H1 (cell line): ENCODE results near the gene SEMA3F. TPM values are rescaled to one million over a fixed set of nuclear protein-coding genes. Genes with fewer than 3 reads are reported as not detected.

Experiments
- CTCF ChIA-PET: fragments of 300-600 bp; sonication (Branson Sonifier 250); formaldehyde crosslinking; loops from one replicate; lab custom pipeline; 2021; ENCODE audit not compliant: partially characterized antibody; lab: Charles Lee
- POLR2A ChIA-PET: fragments of 300-600 bp; sonication (Branson Sonifier 250); formaldehyde crosslinking; loops from one replicate; lab custom pipeline; 2021; ENCODE audit warnings: inconsistent platforms; ENCODE audit not compliant: partially characterized antibody; lab: Charles Lee
- DNase-seq, 2 experiments: peaks; one replicate each; pipeline versions ENCODE4 v3.0.0 to v3.0.0-alpha.2; 2010 to 2022; ENCODE audit warnings: low spot score in 2 of 2, low read depth in 1 of 2, mixed read lengths in 1 of 2
- FAIRE-seq: peaks from 2 replicates; lab custom pipeline; 2011; peaks lifted over from hg19 to GRCh38; lab: Jason Lieb, UNC
- H2AFZ ChIP-seq: 2 replicates; pipeline ENCODE4 v1.8.1; 2012; ENCODE audit warnings: low read length, inconsistent platforms
- H2AK5ac ChIP-seq: 2 replicates; pipeline ENCODE4 v1.6.1; 2013; ENCODE audit warnings: low read depth, low read length
- H2BK120ac ChIP-seq: replicated peaks from 2 replicates; pipeline ENCODE3; 2013; ENCODE audit warnings: low read depth, low read length, inconsistent platforms
- H2BK12ac ChIP-seq: 2 replicates; pipeline ENCODE4 v1.6.1; 2013; ENCODE audit warnings: low read depth, low read length
- H2BK15ac ChIP-seq: 2 replicates; pipeline ENCODE4 v1.6.1; 2013; ENCODE audit warnings: low read length
- H2BK20ac ChIP-seq: 2 replicates; pipeline ENCODE4 v1.6.1; 2013; ENCODE audit warnings: low read length
- H2BK5ac ChIP-seq: 2 replicates; pipeline ENCODE4 v1.6.1; 2013; ENCODE audit warnings: low read depth, low read length
- H3K14ac ChIP-seq: 2 replicates; pipeline ENCODE4 v1.6.1; 2013; ENCODE audit warnings: inconsistent platforms; ENCODE audit not compliant: insufficient read length
- H3K18ac ChIP-seq: 2 replicates; pipeline ENCODE4 v1.6.1; 2013; ENCODE audit warnings: low read length; ENCODE audit errors: extremely low read depth
- H3K23ac ChIP-seq: 2 replicates; pipeline ENCODE4 v1.6.1; 2013; ENCODE audit warnings: inconsistent platforms; ENCODE audit not compliant: insufficient read length
- H3K23me2 ChIP-seq: 2 replicates; pipeline ENCODE4 v1.6.1; 2013; ENCODE audit warnings: low read depth, low read length
- H3K27ac ChIP-seq: 2 replicates; pipeline ENCODE4 v1.6.1; 2011; ENCODE audit warnings: low read depth, low read length, inconsistent platforms
- H3K27me3 ChIP-seq, 4 experiments: replicated peaks in 1 of 4; 1 replicate in 1 of 4; 2 replicates in 3 of 4; pipeline versions ENCODE4 v1.6.1 to v1.8.1; 2011 to 2013; ENCODE audit warnings: low read length in 3 of 4, mild to moderate bottlenecking in 3 of 4, inconsistent platforms in 2 of 4, mixed read lengths in 2 of 4, moderate library complexity in 1 of 4; ENCODE audit not compliant: control insufficient read depth in 3 of 4, insufficient read depth in 3 of 4; ENCODE audit errors: extremely low read depth in 1 of 4
- H3K36me3 ChIP-seq, 4 experiments: 2 replicates each; pipeline versions ENCODE4 v1.6.1 to v1.8.1; 2011 to 2013; ENCODE audit warnings: mild to moderate bottlenecking in 4 of 4, low read length in 3 of 4, moderate library complexity in 2 of 4, control low read depth in 1 of 4, inconsistent platforms in 1 of 4; ENCODE audit not compliant: insufficient read depth in 4 of 4, control insufficient read depth in 2 of 4
- H3K4ac ChIP-seq: replicated peaks from 2 replicates; pipeline ENCODE3; 2013; ENCODE audit warnings: low read length, low read depth, mixed read lengths, inconsistent platforms; ENCODE audit not compliant: insufficient read length
- H3K4me1 ChIP-seq, 4 experiments: replicated peaks in 1 of 4; 1 replicate in 1 of 4; 2 replicates in 3 of 4; pipeline versions ENCODE4 v1.6.1 to v1.8.1; 2011 to 2013; ENCODE audit warnings: low read length in 3 of 4, inconsistent platforms in 2 of 4, mixed read lengths in 1 of 4; ENCODE audit not compliant: insufficient read depth in 4 of 4, control insufficient read depth in 3 of 4
- H3K4me2 ChIP-seq, 2 experiments: 2 replicates each; pipeline versions ENCODE4 v1.6.1 to v1.8.1; 2011 to 2013; ENCODE audit warnings: low read depth in 2 of 2, low read length in 2 of 2, control low read depth in 1 of 2, inconsistent platforms in 1 of 2, mild to moderate bottlenecking in 1 of 2; ENCODE audit not compliant: insufficient read depth in 1 of 2
- H3K4me3 ChIP-seq, 4 experiments: fragments of 200-600, 300-600 bp in 1 of 4; sonication (generic), shearing (Covaris generic), sonication (Bioruptor Twin) in 1 of 4; 2 replicates each; pipeline versions ENCODE4 v1.5.1 to v1.8.1; 2011 to 2016; ENCODE audit warnings: low read length in 4 of 4, low read depth in 3 of 4, control low read depth in 2 of 4, inconsistent platforms in 2 of 4, mild to moderate bottlenecking in 2 of 4, mixed read lengths in 1 of 4, moderate library complexity in 1 of 4; ENCODE audit not compliant: insufficient read depth in 2 of 4; ENCODE audit errors: extremely low read depth in 1 of 4
- H3K56ac ChIP-seq: replicated peaks from 2 replicates; pipeline ENCODE3; 2013; ENCODE audit warnings: low read depth, mild to moderate bottlenecking, mixed read lengths, low read length, inconsistent platforms; ENCODE audit not compliant: insufficient read length
- H3K79me1 ChIP-seq: 2 replicates; pipeline ENCODE4 v1.6.1; 2013; ENCODE audit warnings: low read depth, low read length, control low read depth
- H3K79me2 ChIP-seq, 2 experiments: 2 replicates each; pipeline versions ENCODE4 v1.6.1 to v1.8.1; 2012 to 2013; ENCODE audit warnings: low read length in 2 of 2, mild to moderate bottlenecking in 2 of 2, inconsistent platforms in 1 of 2; ENCODE audit not compliant: insufficient read depth in 2 of 2, control insufficient read depth in 1 of 2
- H3K9ac ChIP-seq, 4 experiments: replicated peaks in 1 of 4; 1 replicate in 1 of 4; 2 replicates in 3 of 4; pipeline versions ENCODE4 v1.6.1 to v1.8.1; 2011 to 2013; ENCODE audit warnings: low read depth in 3 of 4, low read length in 3 of 4, control low read depth in 2 of 4, mild to moderate bottlenecking in 2 of 4, moderate library complexity in 2 of 4, inconsistent platforms in 1 of 4; ENCODE audit errors: extremely low read depth in 1 of 4
- H3K9me3 ChIP-seq, 2 experiments: 2 replicates each; pipeline versions ENCODE4 v1.6.1 to v1.8.1; 2012 to 2013; ENCODE audit warnings: mild to moderate bottlenecking in 2 of 2, moderate library complexity in 2 of 2, control low read depth in 1 of 2, inconsistent platforms in 1 of 2, low read depth in 1 of 2, low read length in 1 of 2, mixed read lengths in 1 of 2; ENCODE audit not compliant: insufficient read depth in 2 of 2
- H4K20me1 ChIP-seq, 2 experiments: replicated peaks in 1 of 2; 2 replicates each; pipeline versions ENCODE3 to v1.8.1; 2011 to 2013; ENCODE audit warnings: inconsistent platforms in 2 of 2, low read length in 2 of 2, mild to moderate bottlenecking in 1 of 2; ENCODE audit not compliant: insufficient read depth in 2 of 2, control insufficient read depth in 1 of 2
- H4K5ac ChIP-seq: 2 replicates; pipeline ENCODE4 v1.6.1; 2013; ENCODE audit warnings: low read length, low read depth, mixed read lengths, inconsistent platforms; ENCODE audit not compliant: insufficient read length
- H4K8ac ChIP-seq: 2 replicates; pipeline ENCODE4 v1.8.0; 2013; ENCODE audit warnings: mild to moderate bottlenecking, moderate library complexity, low read length, inconsistent platforms; ENCODE audit not compliant: insufficient read depth; ENCODE audit errors: extremely low read depth
- H4K91ac ChIP-seq: replicated peaks from 2 replicates; pipeline ENCODE3; 2013; ENCODE audit warnings: low read length, mixed read lengths, inconsistent platforms; ENCODE audit not compliant: insufficient read length
- ATF3 ChIP-seq: IDR thresholded peaks from 2 replicates; pipeline ENCODE4 v1.6.1; 2011; ENCODE audit warnings: low read depth, mild to moderate bottlenecking, low read length; ENCODE audit not compliant: insufficient read depth
- BCL11A ChIP-seq, 2 experiments: IDR thresholded peaks; one replicate each; pipeline ENCODE4 v1.6.1; 2011; ENCODE audit warnings: low read depth in 2 of 2, low read length in 2 of 2, mild to moderate bottlenecking in 2 of 2
- KDM1A ChIP-seq: fragments of 200-600, 300-600 bp; sonication (generic); IDR thresholded peaks from 2 replicates; pipeline ENCODE4 v1.7.1; 2016; ENCODE audit warnings: mild to moderate bottlenecking, low read length, borderline replicate concordance
- SP1 ChIP-seq: IDR thresholded peaks from 2 replicates; pipeline ENCODE4 v1.6.1; 2011; ENCODE audit warnings: low read depth, low read length
- SP4 ChIP-seq: IDR thresholded peaks from 2 replicates; pipeline ENCODE4 v1.6.1; 2012; ENCODE audit warnings: low read length, inconsistent platforms
- TEAD4 ChIP-seq: IDR thresholded peaks from 2 replicates; pipeline ENCODE4 v1.6.1; 2012; ENCODE audit warnings: low read depth, low read length, inconsistent platforms, mixed read lengths
- USF2 ChIP-seq: IDR thresholded peaks from 2 replicates; pipeline ENCODE4 v1.6.1; 2011; ENCODE audit warnings: low read length, improper control_type of control experiment
- ZNF274 ChIP-seq: IDR thresholded peaks from 2 replicates; pipeline ENCODE4 v1.7.0; 2012; ENCODE audit warnings: low read length, borderline replicate concordance; ENCODE audit errors: extremely low read depth
- WGBS, 2 experiments: shearing (Covaris generic) in 1 of 2; methylation state at CpG; one replicate each; pipeline versions ENCODE4 v1.1.6 to v1.1.7; 2013 to 2015; ENCODE audit warnings: low lambda C conversion rate in 2 of 2, mixed read lengths in 2 of 2, inconsistent platforms in 1 of 2, low coverage in 1 of 2, missing lambda C conversion rate in 1 of 2; ENCODE audit not compliant: insufficient replicate concordance in 2 of 2, insufficient coverage in 1 of 2, insufficient read length in 1 of 2; ENCODE audit errors: extremely low coverage in 1 of 2, missing lambda C conversion rate in 1 of 2; 5-methylcytosine and 5-hydroxymethylcytosine counted together
- polyA plus RNA-seq, 7 experiments: library from polyadenylated mRNA; depleted of rRNA in 3 of 7; stranded (reverse) in 5 of 7; unstranded in 2 of 7; fragments of >200 nt in 5 of 7; fragments of 200-250 nt in 2 of 7; gene quantifications; 1 replicate in 5 of 7; 2 replicates in 1 of 7; 4 replicates in 1 of 7; pipeline versions ENCODE4 v1.2.1 to v1.2.3, GENCODE V29; 2011 to 2013; ENCODE audit warnings: missing spikeins in 2 of 7, mixed read lengths in 2 of 7
- total RNA-seq: library from RNA; stranded (reverse); fragmentation: NEBNext Ultra II Directional; extraction: Animal tissue kit (Norgen Biotek cat#: 25700); gene quantifications from 2 replicates; pipeline ENCODE4 v1.2.1, GENCODE V29; 2021

Gene SEMA3F
- total and polyA plus RNA-seq, 2 of the 8 experiments (the other 6 are each of a cell fraction or from before 2014, with no cell fraction given) = 20.3 to 37.0 TPM

GRCh38 chr3:50125541-50126286 is 29.4 kb upstream of the SEMA3F start:
- Histone ChIP-seq H3K4ac (peak overlapping the region; percentile 74), H3K56ac (no peak overlapping the region), H3K79me1 (no peaks in the 10 kb centered on the region), H3K4me1 (peaks cover 4 to 32% (median 23%) of the 10 kb centered on the region in 4 experiments), H3K14ac (no peak overlapping the region), H3K18ac (peak overlapping the region; percentile 85), H3K9me3 (no peaks in the 10 kb centered on the region), H4K91ac (peak overlapping the region; percentile 86), H2BK15ac (peak overlapping the region; percentile 88; the same call in 1 of the 2 replicates), H2AFZ (no peak overlapping the region), H2BK120ac (peak overlapping the region; percentile 7), H3K23me2 (no peaks in the 10 kb centered on the region), H4K8ac (no peak overlapping the region; the same call in 1 of the 2 replicates), H2BK5ac (peak overlapping the region; percentile 93; the same call in 1 of the 2 replicates), H3K23ac (no peak overlapping the region), H2AK5ac (no peak overlapping the region), H4K5ac (peak overlapping the region; percentile 18), H3K27ac (peak overlapping the region; percentile 45), H3K4me3 (no peak overlapping the region), H2BK20ac (peak overlapping the region; percentile 99), H3K9ac (no peak overlapping the region; a peak in 1 of 7 replicates), H2BK12ac (peak overlapping the region; percentile 97; the same call in 1 of the 2 replicates), H3K4me2 (peak overlapping the region; percentile 17 to 36; a peak in 3 of 4 replicates), H3K79me2 (no peaks in the 10 kb centered on the region), H3K36me3 (no peaks in the 10 kb centered on the region), H4K20me1 (peaks cover 0 to 5% of the 10 kb centered on the region in 2 experiments), H3K27me3 (no peaks in the 10 kb centered on the region)
- CTCF ChIA-PET = interaction anchor here (0.6 to 20.9 kb wide), 18 partner anchors 9 to 121 kb away, joined by 3 to 591 read pairs (median 4); partner anchors contain the start of gene GNAT1
- WGBS, 2 experiments = 71% methylated on average over 7 of the region's 9 CpGs; no CpG with 5 or more reads in 1 of the 2 experiments
- POLR2A ChIA-PET = interaction anchor here (0.7 to 11.1 kb wide), 14 partner anchors 11 to 135 kb away, joined by 3 to 133 read pairs (median 4); partner anchors contain the start of genes GNAT1, SEMA3F and SLC38A3
- no peak for TF ChIP-seq TEAD4
- TF ChIP-seq BCL11A (IDR thresholded peaks at IDR 0.05; ENCODE audit: low read depth in 2 of 2, low read length in 2 of 2) = no peak
- no peak for TF ChIP-seq KDM1A
- no peak for TF ChIP-seq ZNF274
- 0 out of 2 replicates have a peak, but pooled peaks have one; percentile 18 for TF ChIP-seq USF2
- no peak for TF ChIP-seq SP4
- TF ChIP-seq SP1 = no peak
- no peak for TF ChIP-seq ATF3
- FAIRE-seq = no peak
- DNase-seq = peak in 1 of 2 experiments; percentile 62
